Pancreas (tissue), 10 donors: ENCODE results near the gene TFIP11. TPM values are rescaled to one million over a fixed set of nuclear protein-coding genes. Genes with fewer than 3 reads are reported as not detected.

Experiments used
- ATAC-seq, 4 donors: fragments of 200-7000 bp; cut with Tn5 transposase; one replicate each; pipeline versions ENCODE4 v1.8.0 to v1.9.1; 2020; ENCODE audit warnings: mild to moderate bottlenecking in 4 of 4, moderate library complexity in 4 of 4
- DNase-seq, 6 donors: peaks; one replicate each; pipeline ENCODE4 v3.0.0-alpha.2; 2020
- FAIRE-seq: peaks from 2 replicates; lab custom pipeline; 2012; peaks lifted over from hg19 to GRCh38; lab: Jason Lieb, UNC
- H3K27ac ChIP-seq, 4 donors: fragments of 200-600 bp; sonication (generic); 1 replicate in 3 of 4; 2 replicates in 1 of 4; pipeline versions ENCODE4 v1.5.0 to v1.8.0; 2020
- H3K27me3 ChIP-seq, 4 donors: fragments of 200-600 bp; one replicate each; pipeline ENCODE4 v1.8.0; 2021
- H3K36me3 ChIP-seq, 3 donors: fragments of 200-600 bp; sonication (generic) in 1 of 3; one replicate each; pipeline versions ENCODE4 v1.5.0 to v1.8.0; 2020 to 2021
- H3K4me1 ChIP-seq, 3 donors: fragments of 200-600 bp; one replicate each; pipeline ENCODE4 v1.8.0; 2021
- H3K4me3 ChIP-seq, 4 donors: fragments of 200-600 bp; sonication (generic) in 2 of 4; one replicate each; pipeline versions ENCODE4 v1.5.0 to v1.8.0; 2020 to 2021
- H3K9me3 ChIP-seq, 4 donors: fragments of 200-600 bp; one replicate each; pipeline ENCODE4 v1.8.0; 2021
- WGBS, 2 donors: extraction: QIAGEN DNeasy Blood & Tissue Kit; methylation state at CpG; one replicate each; pipeline ENCODE4 v1.1.7; 2013; 5-methylcytosine and 5-hydroxymethylcytosine counted together
- intact Hi-C, 3 donors: fragments of 100-400 bp; cut with DNase I; formaldehyde crosslinking; loops; one replicate each; pipeline versions ENCODE4 v1.11.1 to v1.14.2; 2022
- polyA plus RNA-seq, 2 donors: library from polyadenylated mRNA; stranded (reverse); fragments of 200-250 nt; gene quantifications; one replicate each; pipeline ENCODE4 v1.2.3, GENCODE V29; 2013
- total RNA-seq, 6 donors: library from RNA; stranded (reverse); fragmentation: NEBNext Ultra II Directional in 4 of 6; extraction: Animal tissue kit (Norgen Biotek cat#: 25700) in 4 of 6; gene quantifications; one replicate each; pipeline versions ENCODE4 v1.2.1 to v1.2.4, GENCODE V29; 2021 to 2023
- TF ChIP-seq, protein P1 (sequence below), 4 donors: fragments of 200-600 bp; sonication (generic) in 3 of 4; IDR thresholded peaks; one replicate each; pipeline versions ENCODE4 v1.5.0 to v1.8.0; 2021; ENCODE audit warnings: antibody characterized with exemption in 4 of 4
- donor health status: healthy with polysubstance abuse.
- donor health status: DM: no; HTN: no; CAD: no; lungs with moderate emphysema.
- donor health status: DM: no; HTN: no; CAD: no.
- donor health status: control.
- donor health status: control.
- donor health status: Bipolar disorder and iron deficiency.
- donor health status: DM: yes; HTN: yes; CAD: no.
- donor health status: DM: no; HTN: no; CAD: no.
- donor health status: DM: no; HTN: no; CAD: no.
- donor health status: DM: yes; HTN: yes; CAD: no.

TFIP11 gene
- total and polyA plus RNA-seq, 8 donors, result 11.0 to 26.7 (median 17.6) TPM

DNA sequence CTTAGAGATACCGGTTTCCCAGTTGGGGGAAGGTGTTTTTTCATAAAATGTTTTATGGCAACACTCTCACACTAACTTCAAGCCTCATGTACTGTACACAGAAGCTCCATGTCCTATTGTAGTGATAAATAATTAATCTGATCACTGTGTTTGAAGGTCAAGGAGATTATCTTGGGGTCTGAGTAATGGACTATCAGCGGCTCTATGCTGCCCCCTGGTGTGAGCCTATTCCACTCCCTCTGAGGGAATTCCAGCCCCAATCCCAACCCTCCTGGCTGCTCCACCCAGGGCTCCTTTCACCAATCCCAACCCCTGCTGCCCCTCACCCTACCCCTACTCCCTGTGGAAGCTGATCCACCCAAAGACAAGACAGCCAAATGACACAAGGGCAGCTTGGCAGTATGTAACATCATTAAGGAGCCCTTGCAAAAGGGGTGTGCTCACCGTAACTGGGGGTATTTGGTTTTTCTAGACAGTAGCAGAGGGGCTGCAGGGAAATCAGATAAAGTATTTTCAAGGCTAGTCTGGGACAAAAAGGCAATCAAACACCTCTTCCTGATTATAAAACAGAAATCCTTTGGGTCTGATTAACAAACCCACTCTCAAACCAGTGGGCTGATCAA, 51.0 kb downstream of the TFIP11 start:
- WGBS, 2 donors, result 31 to 34% methylated on average over 3 of the region's 3 CpGs
- H3K27ac ChIP-seq, result no peak overlapping the region
- no peaks in the 10 kb centered on the region for H3K9me3 ChIP-seq
- ATAC-seq (peak; percentile 73 to 91 (median 86)), FAIRE-seq (no peak), DNase-seq (peak in 5 of 6 donors; percentile 22 to 82 (median 52))
- intact Hi-C loops, result loop anchor here in 1 of 3 donors (10.0 kb wide), 1 partner anchor 56 kb away; no protein-coding TSS in a partner anchor
- H3K27me3 ChIP-seq, result no peaks in the 10 kb centered on the region
- peaks cover 0 to 64% (median 22%) of the 10 kb centered on the region in 3 donors for H3K36me3 ChIP-seq
- H3K4me1 ChIP-seq, result peaks cover 0 to 4% (median 0%) of the 10 kb centered on the region in 3 donors
- H3K4me3 ChIP-seq, result no peak overlapping the region
- TF ChIP-seq, protein P1, sequence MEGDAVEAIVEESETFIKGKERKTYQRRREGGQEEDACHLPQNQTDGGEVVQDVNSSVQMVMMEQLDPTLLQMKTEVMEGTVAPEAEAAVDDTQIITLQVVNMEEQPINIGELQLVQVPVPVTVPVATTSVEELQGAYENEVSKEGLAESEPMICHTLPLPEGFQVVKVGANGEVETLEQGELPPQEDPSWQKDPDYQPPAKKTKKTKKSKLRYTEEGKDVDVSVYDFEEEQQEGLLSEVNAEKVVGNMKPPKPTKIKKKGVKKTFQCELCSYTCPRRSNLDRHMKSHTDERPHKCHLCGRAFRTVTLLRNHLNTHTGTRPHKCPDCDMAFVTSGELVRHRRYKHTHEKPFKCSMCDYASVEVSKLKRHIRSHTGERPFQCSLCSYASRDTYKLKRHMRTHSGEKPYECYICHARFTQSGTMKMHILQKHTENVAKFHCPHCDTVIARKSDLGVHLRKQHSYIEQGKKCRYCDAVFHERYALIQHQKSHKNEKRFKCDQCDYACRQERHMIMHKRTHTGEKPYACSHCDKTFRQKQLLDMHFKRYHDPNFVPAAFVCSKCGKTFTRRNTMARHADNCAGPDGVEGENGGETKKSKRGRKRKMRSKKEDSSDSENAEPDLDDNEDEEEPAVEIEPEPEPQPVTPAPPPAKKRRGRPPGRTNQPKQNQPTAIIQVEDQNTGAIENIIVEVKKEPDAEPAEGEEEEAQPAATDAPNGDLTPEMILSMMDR (IDR thresholded peaks at IDR 0.05), result peak; percentile 40 to 55 (median 51)

DNA sequence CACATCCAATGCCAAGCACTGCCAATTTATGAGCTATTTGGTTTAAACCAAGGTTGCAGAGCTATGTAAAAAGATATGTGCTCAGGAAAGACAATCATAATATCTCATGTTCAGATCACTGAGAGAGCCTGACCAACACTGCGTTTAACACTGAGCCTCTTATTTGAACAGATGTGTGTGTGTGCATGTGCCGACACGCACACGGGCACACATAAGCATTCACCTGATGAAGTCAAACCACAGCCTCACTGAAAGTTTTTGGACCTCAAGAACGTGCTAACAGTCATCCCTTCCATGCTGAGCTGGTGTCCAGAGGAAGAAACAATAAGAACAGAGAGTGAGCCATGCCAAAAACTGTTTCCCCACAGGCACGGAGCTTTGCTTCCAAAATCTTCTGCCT, 52.1 kb downstream of the TFIP11 start:
- no peak for FAIRE-seq
- peaks cover 0 to 4% (median 0%) of the 10 kb centered on the region in 3 donors for H3K4me1 ChIP-seq
- H3K36me3 ChIP-seq, result peaks cover 0 to 59% (median 17%) of the 10 kb centered on the region in 3 donors
- no peak for DNase-seq
- no peaks in the 10 kb centered on the region for H3K9me3 ChIP-seq
- TF ChIP-seq, protein P1 (IDR thresholded peaks at IDR 0.05), result no peak
- 81 to 83% methylated on average over 6 of the region's 6 CpGs for WGBS, 2 donors
- H3K27ac ChIP-seq, result no peak overlapping the region
- intact Hi-C loops, result loop anchor here in 1 of 3 donors (10.0 kb wide), 1 partner anchor 55 kb away; no protein-coding TSS in a partner anchor
- no peak for ATAC-seq
- no peak overlapping the region for H3K4me3 ChIP-seq
- H3K27me3 ChIP-seq, result no peaks in the 10 kb centered on the region

DNA sequence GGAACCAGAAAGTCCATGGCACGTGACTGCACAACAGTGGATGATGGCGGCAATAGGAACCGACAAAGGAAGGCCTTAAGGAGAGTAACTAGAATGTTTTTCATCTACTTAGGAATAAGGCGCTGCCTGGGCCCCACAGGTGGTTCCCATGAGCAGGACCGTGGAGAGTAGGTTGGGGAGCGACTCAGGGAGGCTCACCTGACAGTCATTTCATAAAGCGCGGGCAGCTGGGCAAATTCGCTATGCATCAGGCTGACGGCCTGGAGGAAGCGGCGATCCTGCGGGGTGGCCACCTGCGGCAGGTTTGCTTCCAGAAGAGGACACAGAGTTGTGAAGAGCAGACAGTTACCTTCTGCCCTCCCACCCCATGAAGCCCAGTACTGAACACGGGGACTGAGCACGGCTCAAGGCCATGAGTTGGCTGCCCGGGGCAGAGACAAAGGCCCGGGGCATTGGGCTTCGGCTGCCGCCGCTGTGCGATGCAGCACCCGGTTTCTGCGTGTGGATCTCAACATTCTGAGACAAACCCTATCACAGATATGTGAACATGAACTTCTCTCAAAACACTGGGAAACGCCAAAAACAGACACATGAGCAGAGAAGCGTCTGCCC, 54.5 kb downstream of the TFIP11 start:
- ATAC-seq, result no peak
- Histone ChIP-seq H3K36me3 (peaks cover 0 to 47% (median 8%) of the 10 kb centered on the region in 3 donors), H3K9me3 (no peaks in the 10 kb centered on the region), H3K4me1 (peaks cover 0 to 4% (median 0%) of the 10 kb centered on the region in 3 donors), H3K4me3 (no peak overlapping the region), H3K27me3 (no peaks in the 10 kb centered on the region), H3K27ac (no peak overlapping the region)
- DNase-seq, result no peak
- WGBS, 2 donors, result 94 to 96% methylated on average over 26 of the region's 26 CpGs
- intact Hi-C loops, result no loop called here
- TF ChIP-seq, protein P1 (IDR thresholded peaks at IDR 0.05), result no peak
- FAIRE-seq, result no peak

DNA sequence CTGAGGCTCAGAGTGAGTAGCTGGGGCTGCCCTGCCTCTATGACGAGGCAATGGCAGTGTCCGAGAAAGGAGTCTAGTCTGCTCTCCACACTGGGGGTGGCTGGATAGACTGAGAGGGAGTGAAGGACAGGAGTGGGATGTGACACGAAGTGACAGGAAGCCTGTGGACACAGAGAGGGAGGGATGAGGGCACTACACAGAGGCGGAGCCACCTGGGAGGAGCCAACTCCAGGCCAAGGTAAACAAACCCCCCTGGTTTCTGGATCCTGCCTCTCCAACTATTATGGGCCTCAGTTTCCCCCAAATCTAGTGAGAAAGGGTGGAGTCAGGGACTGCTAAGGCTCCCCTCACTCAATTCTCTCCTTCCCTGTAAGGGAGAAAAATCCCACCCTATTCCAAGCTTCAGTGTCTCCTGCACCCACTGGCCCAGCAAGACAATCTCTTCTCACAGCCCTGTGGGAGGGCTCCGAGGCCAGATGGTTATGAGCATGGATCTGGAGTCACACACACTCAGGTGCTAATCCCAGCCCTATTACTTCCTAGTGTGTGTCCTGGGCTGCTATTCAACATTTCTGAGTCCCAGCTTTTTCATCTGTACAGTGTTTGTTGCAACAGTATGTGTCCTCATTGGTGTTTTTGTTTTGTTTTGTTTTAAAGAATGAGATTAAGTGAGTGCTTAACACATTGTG, 58.3 kb downstream of the TFIP11 start:
- TF ChIP-seq, protein P1 (IDR thresholded peaks at IDR 0.05), result no peak
- no peak overlapping the region for H3K4me3 ChIP-seq
- peaks cover 0 to 53% (median 8%) of the 10 kb centered on the region in 3 donors for H3K36me3 ChIP-seq
- no peaks in the 10 kb centered on the region for H3K27me3 ChIP-seq
- H3K4me1 ChIP-seq, result no peaks in the 10 kb centered on the region
- WGBS, 2 donors, result 88% methylated on average over 5 of the region's 5 CpGs
- H3K27ac ChIP-seq, result no peak overlapping the region
- H3K9me3 ChIP-seq, result no peaks in the 10 kb centered on the region
- intact Hi-C loops, result no loop called here
- no peak for FAIRE-seq
- no peak for ATAC-seq
- DNase-seq, result no peak
